Mammary epithelial cell (primary cell): ENCODE data around the gene TRAK1.

ENCODE experiments used
- CTCF ChIP-seq, 2 donors: IDR thresholded peaks in 1 of 2; conservative IDR thresholded peaks in 1 of 2; 2 replicates each; pipeline ENCODE4 v1.5.1; 2011 to 2012; ENCODE audit warnings: inconsistent platforms in 2 of 2, low read length in 2 of 2, mild to moderate bottlenecking in 2 of 2, control low read depth in 1 of 2, low read depth in 1 of 2; ENCODE audit not compliant: insufficient read depth in 1 of 2; ENCODE audit errors: extremely low read depth in 1 of 2
- EZH2 ChIP-seq: IDR thresholded peaks from 2 replicates; pipeline ENCODE4 v1.6.1; 2012; ENCODE audit warnings: low read length, inconsistent platforms, borderline replicate concordance

GRCh38 chr3:42161050-42161935, 70.1 kb downstream of the TRAK1 start:
- TF ChIP-seq CTCF (conservative IDR thresholded peaks at IDR 0.05 in 1 of 2, IDR thresholded peaks at IDR 0.05 in 1 of 2; ENCODE audit: extremely low read depth in 1 of 2, insufficient read depth in 1 of 2, low read depth in 1 of 2, low read length in 2 of 2) (no peak), EZH2 (no peak)
